Activated gamma-delta T cell (primary cell): ENCODE data around the gene DMRTB1.

Source experiments
- DNase-seq: peaks from one replicate; lab custom pipeline; 2025; lab: John Stamatoyannopoulos, UW

DMRTB1 gene

DNA sequence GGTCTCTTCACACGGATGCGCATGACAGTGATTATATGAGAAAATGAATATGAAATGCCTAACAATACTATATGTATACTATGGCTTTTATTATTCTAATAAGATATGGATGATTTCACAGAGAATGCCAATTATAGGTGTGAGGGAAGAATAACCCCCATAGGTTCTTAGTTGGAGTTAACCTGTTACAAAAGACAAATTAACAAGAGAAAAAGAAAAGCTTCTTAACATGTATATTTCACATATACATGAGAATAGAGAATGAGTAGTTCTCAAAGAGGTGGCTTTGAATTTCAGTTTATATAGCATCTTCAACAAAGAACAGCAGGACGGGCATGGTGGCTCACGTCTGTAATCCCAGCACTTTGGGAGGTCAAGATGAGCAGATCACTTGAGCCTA is 24.0 kb upstream of the DMRTB1 start:
- no peak for DNase-seq

DNA sequence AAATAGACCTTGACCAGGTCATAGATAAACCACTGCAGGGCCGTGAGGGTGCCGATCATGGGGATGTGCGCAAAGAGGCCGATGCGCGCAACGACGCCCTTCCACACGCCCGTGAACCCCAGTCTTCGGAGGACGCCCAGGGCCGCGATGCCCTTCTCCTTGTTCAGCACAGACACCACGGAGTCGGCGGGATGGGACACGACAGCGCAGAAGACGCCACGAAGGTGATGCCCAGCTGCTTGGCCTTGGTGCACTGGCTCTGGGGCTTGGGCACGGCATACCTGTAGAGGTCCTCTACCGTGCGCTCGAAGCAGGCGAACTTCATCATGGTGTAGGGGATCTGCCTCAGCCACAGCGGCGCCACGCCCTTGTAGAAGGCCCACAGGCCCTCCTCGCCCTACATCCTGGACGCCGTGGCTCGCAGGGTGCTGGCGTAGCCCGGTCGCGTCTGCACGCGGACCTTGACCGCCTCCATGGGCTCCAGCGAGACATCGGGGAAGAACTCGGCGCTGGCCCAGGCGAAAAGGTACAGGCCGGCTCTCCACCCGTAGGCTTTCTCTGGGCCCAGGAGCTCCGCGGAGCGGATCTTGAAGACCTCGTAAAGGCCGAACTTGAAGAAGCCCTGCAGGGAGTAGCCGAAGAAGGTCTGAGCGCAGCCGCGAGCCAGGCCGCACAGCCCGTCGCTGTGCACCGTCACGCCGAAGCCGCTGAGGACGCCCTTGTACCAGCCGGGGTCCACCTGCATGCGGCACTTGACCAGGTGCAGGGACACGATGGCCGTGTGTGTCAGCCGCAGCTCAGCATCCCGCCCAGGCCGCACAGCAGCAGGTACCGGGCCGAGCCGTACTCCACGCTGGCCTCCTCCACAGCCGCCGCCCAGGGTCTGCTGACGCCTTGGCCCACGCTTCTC is 20.5 kb upstream of the DMRTB1 start:
- DNase-seq: no peak

DNA sequence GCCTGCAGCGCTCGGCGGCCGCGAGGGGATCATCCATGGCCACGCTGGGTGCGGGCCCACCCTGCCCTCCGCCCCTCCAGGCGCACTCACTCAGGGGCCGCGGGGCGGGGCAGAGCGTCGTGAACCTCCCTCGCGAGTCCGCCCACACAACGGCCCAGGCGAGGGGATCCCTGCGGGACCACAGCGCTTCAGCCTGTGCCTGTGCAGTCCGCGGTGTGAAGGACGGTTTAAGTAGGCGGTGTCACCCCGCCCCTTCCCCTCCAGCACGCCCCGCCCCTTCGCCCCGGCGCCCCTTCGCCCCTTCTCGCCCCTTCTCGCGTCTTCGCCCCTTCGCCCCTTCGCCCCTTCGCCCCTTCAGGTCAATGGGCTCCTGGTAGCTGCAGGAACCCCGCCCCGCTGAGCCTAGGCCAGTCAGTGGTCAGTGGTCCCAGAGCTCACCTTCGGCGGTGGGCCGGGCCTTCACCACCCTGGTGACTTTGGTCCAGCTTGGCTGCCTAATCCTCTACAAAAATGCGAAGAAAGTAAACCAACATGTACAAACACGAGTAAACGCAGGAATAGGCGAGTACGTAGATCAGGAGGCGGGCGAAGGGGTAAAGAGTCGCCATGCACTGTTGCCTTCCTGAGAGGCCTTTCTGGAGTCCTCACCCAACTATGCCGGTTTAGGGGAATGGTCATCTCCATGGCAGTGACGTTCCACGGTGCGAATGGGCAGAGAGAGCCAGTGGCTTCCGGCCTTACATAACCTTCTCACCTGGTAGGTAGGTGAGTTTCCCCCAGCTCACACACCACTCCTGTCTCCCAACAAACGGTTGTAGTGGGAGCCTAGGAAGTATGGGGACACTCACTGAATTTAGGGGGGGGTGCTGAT is 19.6 kb upstream of the DMRTB1 start:
- DNase-seq: no peak

DNA sequence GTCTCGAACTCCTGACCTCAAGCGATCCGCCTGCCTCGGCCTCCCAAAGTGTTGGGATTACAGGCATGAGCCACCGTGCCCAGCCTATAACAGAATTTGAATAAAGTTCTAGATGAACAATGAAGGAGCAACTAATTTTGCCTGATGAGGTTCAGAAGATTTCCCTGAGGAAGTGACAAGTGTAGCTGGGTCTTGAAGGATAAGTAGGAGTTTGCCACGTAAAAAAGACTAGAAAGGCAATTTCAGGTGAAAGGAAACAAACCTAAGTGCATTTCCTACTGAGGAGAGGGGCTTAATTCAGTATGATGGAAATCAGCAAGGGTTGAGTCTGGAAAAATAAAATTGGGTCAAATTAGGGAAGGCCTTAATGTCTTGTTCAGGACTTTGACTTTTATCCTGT is 18.6 kb upstream of the DMRTB1 start:
- DNase-seq: no peak

DNA sequence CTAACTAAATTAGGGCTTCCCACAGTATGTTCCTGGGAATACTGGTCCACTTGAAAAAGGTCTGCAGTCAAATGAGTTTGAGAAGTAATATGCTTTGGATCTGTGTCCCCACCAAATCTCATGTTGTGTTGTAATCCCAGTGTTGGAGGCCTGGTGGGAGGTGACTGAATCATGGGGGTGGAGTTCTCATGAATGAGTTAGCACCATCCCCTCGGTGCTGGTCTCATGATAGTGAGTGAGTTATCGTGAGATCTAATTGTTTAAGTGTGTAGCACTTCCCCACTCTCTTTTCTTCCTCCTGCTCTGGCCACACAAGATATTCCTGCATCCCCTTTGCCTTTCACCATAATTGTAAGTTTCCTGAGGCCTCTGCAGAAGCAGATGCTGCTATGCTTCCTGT is 16.9 kb upstream of the DMRTB1 start:
- no peak for DNase-seq

DNA sequence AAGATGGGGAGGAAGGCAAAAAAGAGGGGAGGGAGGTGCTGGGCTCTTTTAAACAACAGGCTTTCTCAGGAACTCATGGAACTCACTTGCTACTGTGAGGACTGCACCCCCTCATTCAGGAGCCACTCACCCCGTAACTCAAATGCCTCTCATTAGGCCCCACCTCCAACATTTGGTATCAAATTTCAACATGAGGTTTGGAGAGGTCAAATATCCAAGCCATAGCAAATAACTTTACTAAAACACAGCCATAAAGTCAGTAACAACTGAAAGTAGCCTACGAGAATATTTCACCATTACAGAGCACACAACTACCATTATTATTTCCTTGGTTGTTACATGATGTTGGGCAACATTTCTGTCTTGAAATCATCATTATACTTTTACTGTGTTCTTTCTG is 13.1 kb upstream of the DMRTB1 start:
- no peak for DNase-seq

DNA sequence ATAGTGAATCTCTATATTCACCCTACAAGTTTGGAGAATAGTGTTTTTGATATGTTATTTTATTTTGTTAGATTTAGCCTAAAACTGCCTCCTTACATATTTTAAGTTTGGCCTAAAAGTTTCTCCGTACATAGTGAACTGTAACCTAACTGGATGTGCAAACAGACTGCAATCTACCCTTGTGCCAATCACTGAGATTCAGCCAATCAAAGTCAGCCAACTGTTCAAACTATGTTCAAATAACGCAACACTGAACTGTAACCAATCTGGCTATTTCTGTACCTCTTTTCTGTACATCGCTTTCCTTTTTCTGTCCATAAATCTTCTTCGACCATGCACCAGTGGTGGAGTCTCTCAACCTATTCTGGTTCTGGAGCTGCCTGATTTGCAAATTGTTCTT is 11.8 kb upstream of the DMRTB1 start:
- DNase-seq: no peak

DNA sequence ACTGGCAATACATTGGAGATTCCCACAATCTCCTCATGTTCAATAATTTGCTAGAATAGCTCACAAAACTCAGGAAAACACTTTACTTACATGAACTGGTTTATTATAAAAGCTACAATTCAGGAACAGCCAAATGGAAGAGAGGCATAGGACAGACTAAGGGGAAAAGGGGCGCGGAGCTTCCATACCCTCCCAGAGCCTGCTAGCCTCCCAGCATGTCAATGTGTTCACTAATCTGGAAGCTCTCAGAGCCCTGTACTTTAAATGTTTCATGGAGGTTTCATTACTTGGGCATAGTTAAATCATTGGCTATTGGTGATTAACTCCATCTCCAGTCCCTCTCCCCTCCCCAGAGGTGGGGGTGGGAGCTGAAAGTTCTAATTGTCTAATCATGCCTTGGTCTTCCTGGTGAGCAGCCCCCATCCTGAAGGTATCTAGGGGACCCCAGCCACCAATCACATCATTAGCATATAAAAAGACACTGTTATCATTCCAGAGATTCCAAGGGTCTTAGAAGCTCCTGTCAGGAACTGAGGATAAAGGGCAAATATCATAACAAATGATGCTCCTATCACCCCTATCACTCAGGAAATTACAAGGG is 10.9 kb upstream of the DMRTB1 start:
- DNase-seq: no peak

DNA sequence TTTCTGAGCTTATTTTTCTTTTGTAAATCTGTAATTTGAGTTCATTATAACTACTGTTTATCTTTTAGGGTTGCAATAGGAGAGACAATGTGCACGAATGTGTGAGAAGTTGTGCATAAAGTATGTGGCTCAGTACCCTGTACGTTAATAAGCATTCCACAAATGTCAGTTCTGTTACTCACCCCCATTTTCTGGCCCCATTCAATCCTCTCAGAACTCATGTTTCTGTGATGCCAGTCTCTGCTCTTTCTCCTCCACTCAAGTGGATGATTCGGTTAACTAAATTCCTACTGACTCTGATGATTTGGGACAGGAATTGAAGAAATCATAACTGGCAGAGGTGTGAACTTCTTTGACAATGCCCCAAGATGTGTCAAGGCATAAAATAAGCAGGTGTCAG is 10.2 kb upstream of the DMRTB1 start:
- DNase-seq: no peak

DNA sequence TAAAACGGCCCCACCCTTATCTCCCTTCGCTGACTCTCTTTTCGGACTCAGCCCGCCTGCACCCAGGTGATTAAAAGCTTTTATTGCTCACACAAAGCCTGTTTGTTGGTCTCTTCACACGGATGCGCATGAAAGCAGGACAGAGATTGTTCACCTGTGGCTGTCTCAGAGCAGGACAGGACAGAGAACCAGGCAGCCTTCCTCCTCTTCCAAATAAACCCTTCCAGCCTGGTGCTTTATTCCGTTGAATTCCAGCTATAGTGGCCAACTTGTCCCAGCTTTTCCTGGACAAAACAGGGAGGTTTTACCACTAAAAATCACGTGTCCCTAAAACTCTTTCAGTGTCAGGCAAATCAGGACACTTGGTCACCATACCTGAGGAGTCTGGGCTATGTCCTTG is 9.5 kb upstream of the DMRTB1 start:
- no peak for DNase-seq

DNA sequence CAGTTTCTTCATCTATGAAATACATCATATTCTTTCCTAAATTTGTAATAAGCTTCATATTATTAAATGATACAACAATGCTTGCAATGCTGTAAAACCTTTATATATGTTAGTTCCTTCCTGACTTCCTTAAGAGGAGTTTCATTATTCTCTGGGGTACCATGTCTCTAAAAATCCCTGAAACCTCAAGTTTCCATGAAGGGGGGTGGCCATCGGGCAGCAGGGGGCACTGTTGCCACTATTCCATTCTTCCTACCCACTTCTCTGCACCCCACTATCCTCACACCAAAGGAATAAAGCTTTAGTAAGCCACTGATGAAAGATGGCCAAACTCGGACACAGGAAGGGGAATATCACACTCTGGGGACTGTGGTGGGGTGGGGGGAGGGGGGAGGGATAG is 9.0 kb upstream of the DMRTB1 start:
- DNase-seq: no peak

DNA sequence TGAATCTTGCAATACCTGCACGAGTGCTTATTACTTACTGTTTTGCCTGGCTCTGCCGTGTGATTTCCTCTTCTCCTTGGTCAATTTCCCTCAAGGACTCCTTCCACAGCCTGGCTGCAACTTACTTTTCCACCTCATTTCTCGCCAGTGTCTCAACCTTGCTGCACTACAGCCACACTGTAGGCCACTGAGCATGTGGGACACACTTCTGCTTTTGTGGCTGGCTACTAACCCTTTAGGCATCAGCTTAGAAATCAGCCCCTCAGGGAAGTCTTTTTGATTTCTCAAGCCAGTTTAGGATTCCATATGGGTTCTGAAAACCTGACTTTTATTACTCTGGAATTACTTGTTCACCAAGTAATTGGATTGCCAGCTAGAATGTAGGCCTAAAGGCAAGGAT is 5.2 kb upstream of the DMRTB1 start:
- no peak for DNase-seq

DNA sequence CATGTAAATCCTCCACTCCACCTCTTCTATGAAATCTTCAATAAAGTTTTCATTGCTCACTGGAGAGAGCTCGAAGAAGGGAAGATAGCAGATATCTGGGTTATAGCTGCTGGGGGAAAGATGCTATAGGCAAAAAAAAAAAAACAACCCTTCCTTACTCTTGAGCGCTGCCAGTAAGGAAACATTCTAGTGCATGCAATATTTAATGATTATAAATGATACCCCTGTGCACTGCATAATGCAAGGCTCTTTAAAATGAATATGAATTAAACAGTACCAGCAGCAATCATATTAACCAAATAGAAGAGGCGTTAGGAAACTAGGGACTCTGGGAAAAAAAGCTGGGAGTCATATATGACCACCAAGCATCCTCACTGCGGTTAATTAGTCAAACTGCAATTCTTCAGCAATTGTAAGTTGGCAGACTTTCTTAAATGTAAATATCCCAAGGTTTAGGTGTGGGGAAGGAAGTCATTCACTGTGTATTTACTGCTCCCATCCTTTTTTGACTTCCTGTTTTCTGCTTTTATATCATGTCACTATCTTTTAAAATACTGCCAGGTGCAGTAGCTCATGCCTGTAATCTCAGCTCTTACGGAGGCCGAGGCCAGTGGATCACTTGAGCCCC is 3.7 kb upstream of the DMRTB1 start:
- no peak for DNase-seq

DNA sequence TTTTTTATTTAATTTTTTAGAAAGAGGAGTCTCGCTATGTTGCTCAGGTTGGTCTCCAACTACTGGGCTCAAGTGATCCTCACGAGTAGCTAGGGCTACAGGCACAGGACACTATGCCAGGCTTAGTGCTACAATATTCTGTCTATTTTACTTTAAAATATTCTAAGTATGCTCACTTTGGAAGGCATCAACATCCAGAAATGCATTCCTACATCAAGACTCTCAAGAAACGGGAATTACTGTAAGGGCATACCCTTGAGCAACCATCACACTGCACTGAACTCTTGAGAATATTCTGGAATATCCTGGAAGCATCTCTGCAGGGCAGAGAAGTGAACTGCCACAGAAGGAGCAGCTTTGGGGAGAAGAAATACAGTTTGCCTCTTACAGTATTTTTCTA is 565 bp upstream of the DMRTB1 start:
- no peak for DNase-seq

DNA sequence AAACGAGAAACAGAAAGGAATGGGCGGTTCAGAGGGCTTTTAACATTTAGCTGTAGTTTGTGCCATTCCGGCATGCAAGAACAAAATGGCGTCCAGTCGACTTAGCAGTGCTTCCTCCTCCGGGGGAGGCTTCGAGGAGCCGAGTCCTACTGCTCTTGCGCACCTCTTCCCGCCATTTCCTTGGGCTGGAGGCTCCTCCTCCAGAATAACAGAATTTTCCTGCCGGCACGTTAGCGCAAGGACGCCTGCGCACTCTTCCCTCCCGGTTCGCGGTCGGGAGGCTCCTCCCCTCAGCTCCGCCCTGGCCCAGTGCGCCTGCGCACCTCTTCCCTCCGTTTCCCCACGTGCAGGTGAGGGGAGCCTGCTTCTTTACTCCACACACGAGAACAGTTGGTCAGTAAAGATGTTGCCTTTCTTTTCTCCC is 1.0 kb downstream of the DMRTB1 start:
- no peak for DNase-seq

DNA sequence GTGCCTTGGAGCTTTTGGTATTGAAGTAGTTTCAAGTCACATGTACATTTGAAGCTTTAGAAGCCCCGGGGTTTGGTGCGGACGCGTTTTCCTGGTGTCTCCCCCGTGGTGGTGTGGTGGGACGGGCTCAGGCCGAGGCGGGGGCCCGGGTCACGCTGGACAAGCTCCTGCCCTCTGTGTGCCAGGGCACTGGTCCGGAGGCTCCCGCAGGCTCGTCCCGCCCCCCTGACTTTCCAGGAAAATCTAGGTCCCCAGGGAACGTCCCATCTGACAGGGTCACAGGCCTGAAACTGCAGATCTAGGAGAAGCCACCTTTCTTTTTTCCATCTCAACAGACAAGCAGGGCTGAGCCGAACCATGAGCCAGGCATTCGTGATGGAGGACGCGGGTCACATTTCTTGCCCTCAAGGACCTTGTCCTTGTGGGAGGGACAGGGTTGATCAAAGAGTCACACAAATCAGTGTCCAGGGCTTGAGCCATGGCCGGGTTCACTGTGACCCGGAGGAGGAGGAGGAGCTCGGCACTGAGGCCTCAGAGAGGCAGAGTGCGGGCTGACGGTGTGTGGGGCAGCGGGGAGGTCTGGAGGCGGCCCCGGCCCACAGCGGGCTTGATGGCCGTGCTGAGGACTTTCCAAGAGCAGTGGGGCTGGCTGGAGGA is 1.6 kb downstream of the DMRTB1 start:
- no peak for DNase-seq

DNA sequence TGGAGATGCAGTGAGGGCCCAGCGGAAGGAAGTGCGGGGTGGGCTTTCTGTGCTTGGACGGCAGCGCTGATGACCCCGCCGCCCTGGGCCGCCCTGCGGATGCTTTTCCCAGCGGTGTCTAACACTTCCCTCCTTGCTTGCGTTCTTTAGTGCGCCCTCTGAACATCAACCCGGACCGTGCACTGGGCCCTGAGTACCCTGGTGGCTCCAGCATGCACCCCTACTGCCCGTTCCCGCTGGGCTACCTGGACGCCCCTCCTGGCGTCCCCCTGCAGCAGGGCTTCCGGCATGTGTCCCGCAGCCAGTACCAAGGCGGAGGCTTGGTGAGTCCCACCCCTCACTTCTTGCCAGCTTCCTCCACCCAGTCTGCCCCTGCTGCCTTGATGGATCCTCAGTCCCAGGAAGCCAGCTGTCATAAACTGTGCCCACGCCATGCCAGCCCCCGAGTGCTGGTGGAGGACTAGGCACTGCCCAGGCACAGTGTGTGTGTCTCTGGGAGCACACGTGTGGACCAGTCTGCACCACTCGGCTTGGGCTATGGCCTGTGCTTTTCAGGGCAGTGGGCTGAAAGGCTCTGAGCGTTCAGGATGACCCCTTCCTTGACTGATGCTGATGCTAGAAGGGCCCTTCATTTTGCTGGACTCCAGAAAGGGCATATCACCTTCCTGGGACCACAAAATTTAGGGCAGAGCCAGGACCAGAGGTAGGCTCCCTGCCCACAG is 2.3 kb downstream of the DMRTB1 start:
- no peak for DNase-seq

DNA sequence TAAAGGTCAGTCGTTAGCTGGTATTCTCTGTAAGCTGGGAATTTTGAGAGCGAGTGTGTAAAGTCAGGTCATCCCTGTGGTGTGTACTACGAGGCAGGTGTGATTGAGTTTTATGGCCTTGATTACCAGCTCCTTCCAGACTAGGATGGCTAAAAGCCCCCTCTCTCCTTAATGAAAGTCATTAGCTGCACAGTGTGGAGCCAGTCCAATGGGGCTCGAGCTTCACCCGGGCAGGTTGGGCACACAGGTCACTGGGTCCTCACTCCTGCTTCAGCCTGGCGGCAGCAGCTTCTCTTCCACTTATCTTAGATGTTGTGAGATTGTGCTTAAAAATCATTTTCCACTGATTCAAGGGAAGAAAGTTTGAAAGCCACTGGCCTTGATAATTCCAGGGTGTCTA is 3.0 kb downstream of the DMRTB1 start:
- no peak for DNase-seq

DNA sequence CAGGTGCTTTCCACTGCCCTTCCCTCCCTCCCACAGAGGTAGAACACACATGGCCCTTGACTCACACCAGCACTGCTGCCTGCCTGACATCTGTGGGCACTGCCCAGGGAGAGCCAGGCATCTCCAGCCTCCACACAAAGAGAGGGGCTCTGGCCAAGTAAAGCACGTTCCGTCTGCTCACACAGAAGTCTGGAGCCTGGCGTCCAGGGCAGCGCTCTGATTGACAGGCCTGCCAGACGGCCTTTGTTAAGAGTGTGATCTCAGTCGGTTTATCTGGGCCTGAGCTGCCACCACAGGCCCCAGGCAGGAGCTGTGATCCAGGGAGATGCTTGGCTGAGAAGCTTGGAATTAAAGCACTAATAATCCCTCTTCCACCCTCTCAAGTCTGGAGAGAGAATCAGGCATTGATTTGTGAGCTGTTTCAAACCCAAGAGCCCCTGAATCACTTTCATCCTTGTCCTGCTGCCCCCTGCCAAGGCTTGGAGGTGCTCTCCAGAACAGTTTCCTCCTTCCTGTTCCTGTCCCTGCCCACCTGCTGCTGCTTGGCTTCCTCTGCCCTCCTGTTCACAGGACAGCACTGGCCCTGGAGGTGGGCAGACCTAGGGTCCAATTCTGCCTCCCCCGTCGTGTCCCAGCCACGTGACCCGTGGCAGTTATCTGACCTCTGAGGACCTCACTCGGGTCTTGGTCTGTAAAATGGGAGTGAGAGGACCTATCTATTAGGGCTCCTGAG is 3.7 kb downstream of the DMRTB1 start:
- no peak for DNase-seq
